Thymus (tissue), 11 donors: Measurements from ENCODE around the gene KIF5B. TPM values are rescaled to one million over a fixed set of nuclear protein-coding genes. Genes with fewer than 3 reads are reported as not detected.

Experiments
- DNase-seq, 9 donors: peaks; one replicate each; pipeline ENCODE4 v3.0.0-alpha.2; 2013; ENCODE audit warnings: low spot score in 9 of 9, low read depth in 6 of 9, missing footprints in 1 of 9
- H3K27ac ChIP-seq, 2 donors: one replicate each; pipeline ENCODE4 v1.5.1; 2013; ENCODE audit warnings: control low read depth in 1 of 2, low read depth in 1 of 2, low read length in 1 of 2, mild to moderate bottlenecking in 1 of 2, moderate library complexity in 1 of 2
- H3K27me3 ChIP-seq, 2 donors: one replicate each; pipeline ENCODE4 v1.5.1; 2013; ENCODE audit warnings: low read length in 1 of 2; ENCODE audit not compliant: control insufficient read depth in 2 of 2, insufficient read depth in 1 of 2
- H3K36me3 ChIP-seq, 2 donors: one replicate each; pipeline ENCODE4 v1.5.1; 2013; ENCODE audit warnings: low read length in 1 of 2, mild to moderate bottlenecking in 1 of 2, moderate library complexity in 1 of 2; ENCODE audit not compliant: control insufficient read depth in 2 of 2, insufficient read depth in 2 of 2
- H3K4me1 ChIP-seq, 2 donors: one replicate each; pipeline ENCODE4 v1.5.1; 2013; ENCODE audit warnings: low read length in 2 of 2; ENCODE audit not compliant: control insufficient read depth in 2 of 2, insufficient read depth in 2 of 2
- H3K4me3 ChIP-seq, 2 donors: one replicate each; pipeline ENCODE4 v1.5.1; 2013; ENCODE audit warnings: low read length in 2 of 2, control low read depth in 1 of 2, mild to moderate bottlenecking in 1 of 2
- H3K9me3 ChIP-seq, 2 donors: one replicate each; pipeline ENCODE4 v1.5.1; 2013; ENCODE audit warnings: low read length in 1 of 2, mild to moderate bottlenecking in 1 of 2; ENCODE audit not compliant: control insufficient read depth in 2 of 2, insufficient read depth in 1 of 2
- WGBS: extraction: QIAGEN DNeasy Blood & Tissue Kit; methylation state at CpG from one replicate; pipeline ENCODE4 v1.1.7; 2013; 5-methylcytosine and 5-hydroxymethylcytosine counted together
- polyA plus RNA-seq: library from polyadenylated mRNA; stranded (reverse); fragments of 200-250 nt; gene quantifications from one replicate; pipeline ENCODE4 v1.2.3, GENCODE V29; 2013
- total RNA-seq: library from RNA; stranded (reverse); fragments of 120-200 nt; gene quantifications from one replicate; pipeline ENCODE4 v1.2.4, GENCODE V29; 2013
- donor health status: healthy.

Gene KIF5B
- total and polyA plus RNA-seq, 2 donors: 47.3 to 70.4 TPM

GRCh38 chr10:32093650-32094049 lies 37.4 kb upstream of the KIF5B start:
- no peak for DNase-seq
- no peaks in the 10 kb centered on the region for H3K27me3 ChIP-seq
- H3K9me3 ChIP-seq: peaks cover 0 to 4% of the 10 kb centered on the region in 2 donors
- no peaks in the 10 kb centered on the region for H3K4me1 ChIP-seq
- whole genome bisulfite sequencing: 98% methylated on average over 2 of the region's 2 CpGs
- H3K4me3 ChIP-seq: no peak overlapping the region
- no peaks in the 10 kb centered on the region for H3K36me3 ChIP-seq
- no peak overlapping the region for H3K27ac ChIP-seq

GRCh38 chr10:32091046-32091445 lies 34.8 kb upstream of the KIF5B start:
- Histone ChIP-seq H3K4me1 (no peaks in the 10 kb centered on the region), H3K36me3 (no peaks in the 10 kb centered on the region), H3K27ac (no peak overlapping the region), H3K27me3 (no peaks in the 10 kb centered on the region), H3K9me3 (no peaks in the 10 kb centered on the region), H3K4me3 (no peak overlapping the region)
- no peak for DNase-seq

- Histone ChIP-seq H3K27me3 (no peaks in the 10 kb centered on the region), H3K36me3 (no peaks in the 10 kb centered on the region), H3K27ac (no peak overlapping the region), H3K4me3 (no peak overlapping the region), H3K9me3 (no peaks in the 10 kb centered on the region), H3K4me1 (no peaks in the 10 kb centered on the region)
- no peak for DNase-seq
- WGBS: 98% methylated on average over 6 of the region's 6 CpGs
Observed at GRCh38 chr10:32084185-32084851, 28.1 kb upstream of the KIF5B start.

GRCh38 chr10:32077896-32078485 lies 21.8 kb upstream of the KIF5B start:
- Histone ChIP-seq H3K36me3 (no peaks in the 10 kb centered on the region), H3K4me3 (no peak overlapping the region), H3K27me3 (no peaks in the 10 kb centered on the region), H3K9me3 (no peaks in the 10 kb centered on the region), H3K27ac (no peak overlapping the region), H3K4me1 (no peaks in the 10 kb centered on the region)
- no peak for DNase-seq
- 79% methylated on average over 6 of the region's 6 CpGs for WGBS

- no peak overlapping the region for H3K4me3 ChIP-seq
- no peaks in the 10 kb centered on the region for H3K36me3 ChIP-seq
- no peak overlapping the region for H3K27ac ChIP-seq
- 98% methylated on average over 1 of the region's 1 CpG for WGBS
- H3K27me3 ChIP-seq: no peaks in the 10 kb centered on the region
- no peak for DNase-seq
- H3K4me1 ChIP-seq: no peaks in the 10 kb centered on the region
- no peaks in the 10 kb centered on the region for H3K9me3 ChIP-seq
Observed at GRCh38 chr10:32073659-32074058, 17.4 kb upstream of the KIF5B start.

- Histone ChIP-seq H3K4me3 (no peak overlapping the region), H3K27me3 (no peaks in the 10 kb centered on the region), H3K9me3 (no peaks in the 10 kb centered on the region), H3K4me1 (no peaks in the 10 kb centered on the region), H3K36me3 (no peaks in the 10 kb centered on the region), H3K27ac (no peak overlapping the region)
- no peak for DNase-seq
- 97% methylated on average over 5 of the region's 5 CpGs for WGBS
Observed at GRCh38 chr10:32073128-32073527, 16.9 kb upstream of the KIF5B start.

- no peak overlapping the region for H3K27ac ChIP-seq
- H3K4me1 ChIP-seq: no peaks in the 10 kb centered on the region
- no peaks in the 10 kb centered on the region for H3K36me3 ChIP-seq
- H3K4me3 ChIP-seq: no peak overlapping the region
- no peaks in the 10 kb centered on the region for H3K9me3 ChIP-seq
- 96% methylated on average over 7 of the region's 7 CpGs for WGBS
- DNase-seq: no peak
- no peaks in the 10 kb centered on the region for H3K27me3 ChIP-seq
Observed at GRCh38 chr10:32072025-32072800, 16.0 kb upstream of the KIF5B start.

- H3K9me3 ChIP-seq: no peaks in the 10 kb centered on the region
- DNase-seq: no peak
- 96% methylated on average over 2 of the region's 2 CpGs for WGBS
- H3K36me3 ChIP-seq: no peaks in the 10 kb centered on the region
- H3K27me3 ChIP-seq: no peaks in the 10 kb centered on the region
- no peak overlapping the region for H3K4me3 ChIP-seq
- no peak overlapping the region for H3K27ac ChIP-seq
- H3K4me1 ChIP-seq: no peaks in the 10 kb centered on the region
Observed at GRCh38 chr10:32070645-32071044, 14.4 kb upstream of the KIF5B start.

- 89% methylated on average over 12 of the region's 12 CpGs for WGBS
Observed at GRCh38 chr10:32068569-32068968, 12.3 kb upstream of the KIF5B start.

More at GRCh38 chr10:32068569-32068968, 12.3 kb upstream of the KIF5B start:
- Histone ChIP-seq H3K9me3 (no peaks in the 10 kb centered on the region), H3K27me3 (no peaks in the 10 kb centered on the region), H3K27ac (no peak overlapping the region), H3K4me1 (no peaks in the 10 kb centered on the region), H3K4me3 (no peak overlapping the region), H3K36me3 (no peaks in the 10 kb centered on the region)
- DNase-seq: no peak
